Adrenal gland (tissue), 12 donors: Measurements from ENCODE around the gene MBL2. TPM values are rescaled to one million over a fixed set of nuclear protein-coding genes. Genes with fewer than 3 reads are reported as not detected.

Experiments
- DNase-seq, 7 donors: peaks; one replicate each; pipeline ENCODE4 v3.0.0-alpha.2; 2019 to 2020
- H3K27ac ChIP-seq, 5 donors: fragments of 200-600 bp; sonication (generic) in 4 of 5; 1 replicate in 3 of 5; 2 replicates in 2 of 5; pipeline versions ENCODE4 v1.5.1 to v1.8.0; 2016 to 2020; ENCODE audit warnings: mild to moderate bottlenecking in 1 of 5
- H3K27me3 ChIP-seq: fragments of 200-600 bp; 2 replicates; pipeline ENCODE4 v1.8.0; 2021
- H3K36me3 ChIP-seq, 2 donors: fragments of 200-600 bp; replicated peaks in 1 of 2; 1 replicate in 1 of 2; 2 replicates in 1 of 2; pipeline versions ENCODE4 v1.5.1 to v1.8.0; 2018 to 2022
- H3K4me1 ChIP-seq, 2 donors: fragments of 200-600 bp; replicated peaks in 1 of 2; 1 replicate in 1 of 2; 2 replicates in 1 of 2; pipeline versions ENCODE4 v1.5.1 to v1.8.0; 2018 to 2021
- H3K4me3 ChIP-seq, 4 donors: fragments of 200-600 bp; sonication (generic) in 3 of 4; one replicate each; pipeline ENCODE4 v1.5.1; 2016 to 2018
- H3K9me3 ChIP-seq, 3 donors: fragments of 200-600 bp; sonication (generic) in 1 of 3; replicated peaks in 1 of 3; 1 replicate in 2 of 3; 2 replicates in 1 of 3; pipeline versions ENCODE4 v1.5.1 to v1.8.0; 2016 to 2021
- CTCF ChIP-seq, 6 experiments: fragments of 450-650 bp in 4 of 6; fragments of 200-600 bp in 2 of 6; sonication (generic) in 1 of 6; IDR thresholded peaks; 1 replicate in 5 of 6; 2 replicates in 1 of 6; pipeline versions ENCODE4 v1.5.1 to v1.8.0; 2016 to 2021; ENCODE audit warnings: antibody characterized with exemption in 6 of 6, mild to moderate bottlenecking in 2 of 6, moderate library complexity in 1 of 6
- POLR2A ChIP-seq, 2 donors: fragments of 450-650 bp; IDR thresholded peaks; one replicate each; pipeline ENCODE4 v1.6.1; 2017; ENCODE audit warnings: antibody characterized with exemption in 2 of 2, mild to moderate bottlenecking in 2 of 2, moderate library complexity in 1 of 2
- WGBS, 4 donors: extraction: QIAGEN DNeasy Blood & Tissue Kit in 2 of 4; methylation state at CpG; one replicate each; pipeline versions ENCODE4 v1.1.5 to v1.1.7; 2013 to 2017; 5-methylcytosine and 5-hydroxymethylcytosine counted together
- intact Hi-C, 2 donors: fragments of 100-400 bp; cut with DNase I; formaldehyde crosslinking; loops; one replicate each; pipeline versions ENCODE4 v1.14.1 to v1.15.0; 2022 to 2023
- polyA plus RNA-seq, 3 donors: library from polyadenylated mRNA; stranded (reverse); fragments of 200-250 nt in 2 of 3; fragments of 350-450 nt in 1 of 3; fragmentation: Illumina TruSeq in 1 of 3; extraction: RNeasy Lipid Tissue Mini Kit (QIAGEN cat#74804) in 1 of 3; gene quantifications; one replicate each; pipeline ENCODE4 v1.2.3, GENCODE V29; 2013 to 2014
- total RNA-seq, 9 donors: library from RNA; depleted of rRNA in 4 of 9; stranded (reverse); fragments of >200 nt in 4 of 9; fragments of 120-200 nt in 1 of 9; fragmentation: NEBNext Ultra II Directional in 1 of 9; extraction: Animal tissue kit (Norgen Biotek cat#: 25700) in 1 of 9; gene quantifications; one replicate each; pipeline versions ENCODE4 v1.1.0 to v1.2.4, GENCODE V29; 2013 to 2023
- donor health status: healthy with polysubstance abuse.
- donor health status: Bipolar disorder and iron deficiency.
- donor health status: DM: yes; HTN: yes; CAD: no.
- donor health status: DM: no; HTN: no; CAD: no.
- donor health status: DM: no; HTN: no; CAD: no.
- donor health status: DM: yes; HTN: yes; CAD: no.

MBL2 gene
- total and polyA plus RNA-seq, 12 donors: 0.04 to 3.7 (median 0.07) TPM; not detected in 8

DNA sequence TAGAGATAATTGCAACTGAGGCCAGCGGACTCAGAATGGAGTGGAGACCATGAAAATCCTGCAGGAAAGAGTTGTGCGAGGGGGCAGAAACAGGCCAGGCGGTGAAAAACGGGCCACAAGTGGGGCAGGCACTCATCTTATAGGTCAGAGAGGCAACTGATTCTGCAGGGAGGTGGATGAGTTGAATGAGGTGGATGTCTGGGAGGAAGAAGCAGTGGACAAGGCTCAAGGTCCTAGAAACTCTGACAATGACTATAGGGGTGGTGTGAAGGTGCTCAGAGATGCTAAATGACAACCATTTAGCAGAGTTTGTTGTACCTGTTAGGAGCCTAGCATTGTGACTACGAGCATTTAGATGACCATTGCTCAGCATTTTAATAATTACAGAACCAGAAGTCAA lies 33.6 kb downstream of the MBL2 start:
- Histone ChIP-seq H3K9me3 (no peaks in the 10 kb centered on the region), H3K4me1 (no peaks in the 10 kb centered on the region), H3K36me3 (no peaks in the 10 kb centered on the region), H3K27me3 (no peaks in the 10 kb centered on the region), H3K27ac (no peak overlapping the region), H3K4me3 (no peak overlapping the region)
- 70 to 82% (median 75%) methylated on average over 5 of the region's 5 CpGs for WGBS, 4 donors
- intact Hi-C loops: no loop called here
- TF ChIP-seq POLR2A (IDR thresholded peaks at IDR 0.05) (no peak), CTCF (IDR thresholded peaks at IDR 0.05) (no peak)
- DNase-seq: no peak

DNA sequence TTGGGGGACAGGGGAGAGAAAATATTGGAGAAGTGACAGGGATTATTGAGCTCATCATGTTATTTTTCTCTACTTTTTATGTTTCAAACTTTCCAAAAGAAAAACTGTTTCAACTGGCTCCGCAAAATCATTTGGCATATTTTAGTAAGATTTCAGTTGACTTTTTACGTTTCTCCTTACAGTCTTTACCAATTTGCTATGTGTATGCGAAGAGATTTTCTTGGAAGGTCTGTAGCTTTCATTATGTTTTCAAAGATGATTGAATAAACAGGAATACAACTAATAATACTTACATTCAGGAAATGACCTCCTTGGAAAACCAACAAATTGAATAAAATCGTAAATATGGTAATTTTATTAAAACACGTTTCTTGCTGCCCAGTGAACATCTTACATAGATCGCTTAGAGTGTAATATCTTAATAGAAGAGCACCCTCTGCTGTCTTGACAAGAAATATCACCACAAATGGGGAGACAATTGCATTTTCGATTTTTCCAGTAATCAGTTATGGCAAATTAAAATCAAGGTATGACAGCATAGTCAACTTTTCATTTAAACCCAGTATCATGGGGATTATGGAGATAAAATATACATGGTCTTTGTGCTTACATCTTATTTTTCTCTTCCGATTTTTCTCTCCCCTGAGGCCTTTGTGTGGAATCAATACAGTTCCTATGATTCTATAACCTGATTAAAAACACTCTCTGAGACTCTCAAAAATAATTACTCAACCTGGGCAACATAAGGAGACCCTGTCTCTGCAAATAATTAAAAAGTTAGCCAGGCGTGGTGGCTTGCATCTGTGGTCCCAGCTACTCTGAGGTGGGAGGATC lies 43.1 kb downstream of the MBL2 start:
- H3K4me3 ChIP-seq: no peak overlapping the region
- intact Hi-C loops: loop anchor here in 1 of 2 donors (10.0 kb wide), 1 partner anchor 85 kb away; no protein-coding TSS in a partner anchor
- no peaks in the 10 kb centered on the region for H3K4me1 ChIP-seq
- no peak overlapping the region for H3K27ac ChIP-seq
- TF ChIP-seq CTCF (IDR thresholded peaks at IDR 0.05): peak; percentile 27 to 57 (median 41)
- no peak for TF ChIP-seq POLR2A (IDR thresholded peaks at IDR 0.05)
- no peaks in the 10 kb centered on the region for H3K9me3 ChIP-seq
- no peaks in the 10 kb centered on the region for H3K27me3 ChIP-seq
- 28 to 33% (median 30%) methylated on average over 9 of the region's 9 CpGs for WGBS, 4 donors
- no peak for DNase-seq
- no peaks in the 10 kb centered on the region for H3K36me3 ChIP-seq

DNA sequence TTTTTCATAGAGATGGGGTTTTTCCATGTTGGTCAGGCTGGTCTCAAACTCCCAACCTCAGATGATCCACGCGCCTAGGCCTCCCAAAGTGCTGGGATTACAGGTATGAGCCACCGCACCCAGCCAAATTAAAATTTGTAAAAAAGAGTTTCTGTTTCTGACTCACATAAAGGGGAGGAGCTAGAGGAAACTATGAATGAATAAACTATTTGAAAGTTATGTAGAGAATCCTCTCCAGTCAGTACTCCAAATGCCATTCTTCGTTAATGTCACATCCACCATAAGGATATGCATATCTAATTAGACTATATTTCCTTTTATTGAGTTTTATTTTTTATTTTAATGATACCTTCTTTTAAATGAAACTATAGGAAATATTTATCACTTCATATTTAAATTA lies 52.6 kb downstream of the MBL2 start:
- intact Hi-C loops: loop anchor here in 1 of 2 donors (10.0 kb wide), 1 partner anchor 75 kb away; no protein-coding TSS in a partner anchor
- 91 to 94% (median 94%) methylated on average over 4 of the region's 4 CpGs for WGBS, 4 donors
- H3K4me1 ChIP-seq: no peaks in the 10 kb centered on the region
- no peak for DNase-seq
- H3K36me3 ChIP-seq: no peaks in the 10 kb centered on the region
- H3K4me3 ChIP-seq: no peak overlapping the region
- no peaks in the 10 kb centered on the region for H3K27me3 ChIP-seq
- H3K27ac ChIP-seq: no peak overlapping the region
- H3K9me3 ChIP-seq: no peaks in the 10 kb centered on the region
- no peak for TF ChIP-seq POLR2A (IDR thresholded peaks at IDR 0.05)
- TF ChIP-seq CTCF (IDR thresholded peaks at IDR 0.05): no peak
